GM08714 (cell line): Measurements from ENCODE around the gene BTNL9.
"Not testable (repeated sequence)": the region's sequence is repeated elsewhere in the genome, so short reads cannot be mapped to it uniquely, and the experiment has no call there.

Source experiments
- H3K4me3 ChIP-seq: fragments of 200-500 bp; sonication (Bioruptor generic); 2 replicates; pipeline ENCODE4 v1.5.1; 2014; ENCODE audit warnings: mild to moderate bottlenecking, low read length, inconsistent platforms
- ZNF274 ChIP-seq: IDR thresholded peaks from 2 replicates; pipeline ENCODE4 v1.6.1; 2012; ENCODE audit warnings: mild to moderate bottlenecking, low read depth, low read length

BTNL9 gene

DNA sequence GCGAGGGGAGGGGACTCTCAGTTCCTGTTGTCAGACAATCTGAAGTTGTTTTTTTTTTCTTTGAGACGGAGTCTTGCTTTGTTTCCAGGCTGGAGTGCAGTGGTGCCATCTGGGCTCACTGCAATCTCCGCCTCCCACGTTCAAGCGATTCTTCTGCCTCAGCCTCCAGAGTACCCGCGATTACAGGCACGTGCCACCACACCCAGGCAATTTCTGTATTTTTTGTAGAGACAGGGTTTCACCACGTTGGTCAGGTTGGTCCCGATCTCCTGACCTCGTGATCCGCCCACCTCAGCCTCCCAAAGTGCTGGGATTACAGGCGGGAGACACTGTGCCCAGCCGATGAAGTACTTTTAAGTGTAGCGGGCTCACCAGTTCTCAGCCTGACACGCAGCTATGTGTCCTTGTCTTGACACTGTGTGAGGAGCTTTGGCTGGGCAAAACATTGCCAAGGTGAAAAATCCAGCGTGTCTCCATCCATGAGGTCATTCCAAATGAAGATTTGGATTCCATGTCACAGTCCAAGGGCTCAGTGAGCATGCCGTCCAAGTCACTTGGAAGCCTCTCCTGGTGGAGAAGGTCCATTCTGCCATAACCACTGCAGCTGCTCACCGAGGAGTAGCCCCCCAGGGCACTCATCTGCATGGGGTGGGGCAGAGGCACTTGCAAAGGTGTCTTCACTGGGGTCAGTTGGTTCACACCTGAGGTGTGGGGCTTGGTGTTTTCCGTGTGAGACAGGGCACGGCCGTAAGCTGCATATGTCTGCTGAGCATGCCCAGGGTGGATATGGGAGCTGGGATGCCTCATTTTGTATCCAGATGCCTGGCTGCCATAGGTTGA, 58.9 kb downstream of the BTNL9 start:
- no peak overlapping the region for H3K4me3 ChIP-seq
- no peak for TF ChIP-seq ZNF274

DNA sequence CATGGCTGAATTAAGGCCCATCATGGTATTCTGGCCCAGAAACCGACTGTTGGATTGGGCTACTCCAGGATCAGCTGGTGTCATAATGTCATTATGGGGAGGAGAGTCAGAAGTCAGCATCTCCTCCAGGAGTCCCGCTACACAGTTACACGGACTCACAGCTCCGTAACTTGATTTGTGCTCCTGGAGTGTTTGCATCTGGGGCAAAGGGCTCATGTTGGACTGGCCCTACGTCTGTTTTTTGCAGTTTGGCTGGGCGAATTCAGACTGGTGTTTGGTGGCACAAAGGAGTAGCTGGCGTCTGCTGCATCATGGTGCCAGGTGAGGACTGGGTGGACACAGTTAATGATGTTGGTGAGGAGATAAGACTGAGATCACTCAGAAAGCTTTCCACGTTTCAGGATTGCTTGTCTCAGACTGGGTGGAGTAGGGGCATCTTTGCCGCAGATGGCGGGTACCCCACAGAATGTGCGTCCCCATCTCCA, 59.6 kb downstream of the BTNL9 start:
- no peak overlapping the region for H3K4me3 ChIP-seq
- TF ChIP-seq ZNF274: no peak

DNA sequence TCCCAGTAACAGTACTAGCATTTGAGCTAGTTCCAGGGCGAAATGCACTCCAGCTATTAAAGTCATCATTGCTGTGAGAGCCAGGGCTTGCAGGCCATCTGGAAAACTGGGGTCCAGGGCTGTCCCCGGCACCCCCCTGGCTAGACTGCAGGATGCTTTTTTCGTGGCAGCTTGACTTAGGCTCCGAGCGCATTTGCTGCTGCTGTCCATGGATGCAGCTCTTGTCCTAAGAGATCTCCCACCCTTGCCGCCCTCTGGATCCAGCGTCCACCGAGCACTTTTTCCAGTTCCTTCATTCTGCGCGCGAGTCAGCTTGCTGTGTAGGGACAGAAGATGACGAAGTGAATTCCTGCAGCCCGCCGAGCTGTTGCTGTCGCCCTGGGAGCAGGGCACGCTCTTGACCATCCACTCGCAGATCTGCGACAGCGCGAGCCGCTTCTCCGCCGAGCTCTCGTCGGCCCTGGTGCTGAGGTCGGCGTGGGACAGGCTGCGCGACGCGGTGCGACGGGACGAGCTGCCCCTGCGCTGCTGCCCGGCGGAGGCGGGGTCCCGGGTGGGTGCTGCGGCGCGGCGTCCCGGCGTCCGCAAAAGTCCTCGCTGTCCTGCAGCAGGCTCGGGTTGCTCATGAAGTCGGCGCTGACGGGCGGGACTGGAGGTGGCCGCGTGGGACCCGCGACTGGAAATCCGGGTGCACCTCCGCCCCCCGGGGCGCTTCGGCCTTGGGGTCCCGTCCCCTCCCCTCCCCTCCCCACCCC, 60.2 kb downstream of the BTNL9 start:
- no peak overlapping the region for H3K4me3 ChIP-seq
- TF ChIP-seq ZNF274: no peak

DNA sequence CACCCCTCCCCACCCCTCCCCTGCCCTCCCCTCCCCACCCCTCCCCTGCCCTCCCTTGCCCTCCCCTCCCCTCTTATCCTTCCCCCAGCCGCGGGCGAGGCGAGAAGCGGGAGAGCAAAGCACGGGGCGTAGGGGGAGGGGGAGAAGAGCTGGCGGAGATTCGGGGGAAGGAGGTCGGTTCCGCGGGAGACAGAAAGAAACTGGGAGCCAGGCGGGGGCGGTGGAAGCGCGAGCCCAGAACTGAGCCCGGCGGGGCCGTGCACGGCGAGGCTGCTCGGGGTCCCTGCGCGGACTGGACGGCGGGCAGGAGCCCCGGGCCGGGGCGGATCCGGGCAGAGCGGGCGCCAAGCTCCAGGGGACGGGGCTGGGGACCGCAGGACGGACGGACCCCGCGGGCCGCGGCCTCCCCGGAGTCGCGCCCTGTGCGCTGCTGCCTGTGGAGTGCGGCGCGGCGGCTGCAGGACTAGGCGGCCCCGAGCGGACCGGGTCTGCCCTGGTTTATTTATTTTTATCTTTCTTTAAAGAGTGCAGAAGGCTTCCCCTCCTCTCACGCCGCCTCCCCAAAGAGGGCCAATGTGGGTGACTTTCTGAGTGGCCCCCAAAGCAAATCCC, 61.1 kb downstream of the BTNL9 start:
- H3K4me3 ChIP-seq: not testable (repeated sequence)

DNA sequence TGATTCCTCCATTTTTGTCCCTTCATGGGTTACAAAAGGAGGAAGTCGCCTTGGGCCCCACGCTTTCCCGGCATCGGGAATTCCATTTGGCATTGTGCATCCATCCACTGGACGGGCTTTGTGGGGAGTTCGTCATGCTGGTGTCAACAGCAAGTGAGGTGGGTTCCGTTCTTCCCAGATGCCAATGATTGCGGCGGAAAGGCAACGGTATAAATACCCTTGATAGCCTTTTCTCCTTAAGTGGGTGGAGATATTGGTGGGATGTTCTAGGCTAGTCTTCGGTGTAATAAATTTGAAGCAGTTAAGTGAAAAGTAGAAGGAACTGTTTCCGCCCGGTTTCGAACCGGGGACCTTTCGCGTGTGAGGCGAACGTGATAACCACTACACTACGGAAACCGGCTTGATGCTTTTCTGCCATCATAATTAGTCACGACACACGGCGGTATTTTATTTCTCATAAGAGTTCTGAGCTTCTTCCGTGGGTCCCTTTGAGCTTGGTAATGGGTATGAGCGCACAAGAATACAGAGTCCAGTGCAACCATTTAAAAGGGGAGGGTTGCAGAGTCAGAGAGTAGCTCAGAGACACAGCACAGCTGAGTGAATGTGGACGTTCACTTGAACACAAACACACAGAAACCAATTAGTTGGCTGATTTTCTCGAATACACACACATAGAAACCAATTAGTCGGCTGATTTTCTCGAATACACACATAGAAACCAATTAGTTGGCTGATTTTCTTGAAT, 62.0 kb downstream of the BTNL9 start:
- H3K4me3 ChIP-seq: not testable (repeated sequence)

DNA sequence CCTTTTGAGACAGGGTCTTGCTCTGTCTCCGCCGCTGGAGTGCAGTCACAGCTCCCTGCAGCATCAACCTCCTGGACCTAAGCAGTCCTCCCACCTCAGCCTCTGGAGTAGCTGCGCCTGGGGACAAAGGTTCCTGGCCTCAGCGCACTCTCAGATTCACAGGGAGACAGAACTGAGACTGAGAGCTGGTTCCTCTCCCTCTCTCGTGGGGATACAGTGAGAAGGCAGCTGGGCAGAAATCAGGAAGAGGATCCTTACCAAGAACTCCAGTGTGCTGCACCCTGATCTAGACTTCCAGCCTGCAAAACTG, 64.1 kb downstream of the BTNL9 start:
- H3K4me3 ChIP-seq: not testable (repeated sequence)

DNA sequence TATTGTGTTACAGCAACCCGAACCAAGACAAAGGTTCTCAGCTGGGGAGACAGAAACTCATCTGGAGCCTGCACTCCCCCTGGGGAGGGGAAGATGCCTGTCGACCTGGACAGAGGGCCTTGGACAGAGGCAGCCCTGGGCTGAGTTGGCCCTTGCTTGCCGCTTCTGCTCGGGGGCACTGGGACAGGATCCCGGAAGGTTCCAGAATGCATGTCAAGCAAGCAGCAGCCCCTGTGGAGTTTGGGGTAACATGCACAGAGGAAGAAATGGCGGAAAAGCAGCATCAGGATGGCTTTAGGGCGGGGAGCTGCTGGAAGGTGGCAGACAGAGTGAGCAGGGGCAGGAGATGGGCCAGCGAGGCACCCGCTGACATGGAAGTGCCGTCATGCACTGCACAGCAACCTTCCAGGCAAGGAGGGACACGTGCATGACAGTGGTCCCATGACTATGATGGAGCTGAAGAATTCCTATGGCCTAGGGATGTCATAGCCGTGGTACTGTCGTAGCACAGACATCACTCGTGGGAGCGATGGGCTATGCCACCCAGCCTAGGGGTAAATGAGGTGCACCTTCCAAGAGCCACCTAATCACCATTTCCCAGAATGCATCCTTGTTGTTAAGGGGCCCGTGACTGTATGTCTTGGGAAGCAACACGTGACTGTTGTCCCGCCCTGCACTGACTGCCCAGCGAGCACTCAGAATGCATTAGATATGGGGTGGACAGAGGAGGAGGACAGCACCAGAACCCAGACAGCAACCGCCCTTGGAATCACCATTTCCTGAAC, 64.7 kb downstream of the BTNL9 start:
- not testable (repeated sequence) for H3K4me3 ChIP-seq

DNA sequence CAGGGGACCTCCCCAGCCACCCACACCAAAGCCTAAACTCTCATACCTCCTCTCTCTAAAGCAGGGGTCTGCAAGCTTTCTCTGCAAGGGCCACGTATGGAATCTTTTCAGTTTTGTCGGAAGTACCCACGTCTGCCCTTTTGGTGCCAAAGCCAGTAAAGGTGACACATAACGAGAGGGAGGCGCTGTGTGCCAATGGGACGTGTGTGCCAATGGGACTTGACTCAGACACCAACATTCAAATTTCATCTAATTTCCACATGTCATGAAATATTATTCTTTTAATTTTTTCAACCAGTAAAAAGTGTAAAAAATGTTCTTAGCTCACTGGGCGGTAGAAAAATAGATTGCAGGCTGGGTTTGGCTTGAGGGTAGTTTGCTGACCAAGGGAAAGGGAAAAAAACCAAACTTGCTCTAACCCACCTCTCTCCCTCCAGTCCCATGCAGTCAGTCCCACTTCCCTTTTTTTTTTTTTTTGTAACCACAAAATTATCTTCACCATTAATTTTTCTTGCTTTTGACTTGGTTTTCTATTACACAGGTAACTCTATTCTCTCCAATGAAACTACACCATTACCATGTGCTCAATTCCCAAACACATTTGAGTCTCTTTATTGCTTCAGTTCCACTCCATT, 65.4 kb downstream of the BTNL9 start:
- TF ChIP-seq ZNF274: no peak
- no peak overlapping the region for H3K4me3 ChIP-seq

DNA sequence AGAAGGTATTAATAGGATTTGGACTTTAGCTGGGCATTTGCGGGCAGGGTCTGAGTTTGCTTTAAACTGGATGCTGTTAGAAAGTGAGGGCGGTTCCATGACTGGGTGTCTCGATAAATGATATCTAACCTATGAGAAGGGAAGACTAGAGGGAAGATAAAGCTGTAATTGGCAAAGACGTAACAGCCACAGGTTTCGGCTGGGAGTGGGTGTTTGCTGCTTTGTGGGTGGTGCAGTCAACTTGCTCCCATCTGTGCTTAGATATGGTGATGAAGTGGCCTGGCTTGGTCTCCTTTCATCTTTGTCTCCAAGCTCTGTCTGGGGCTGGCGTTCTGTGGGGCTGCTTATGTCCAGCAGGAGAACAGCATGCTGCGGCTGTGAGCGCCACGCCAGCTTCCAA, 67.6 kb downstream of the BTNL9 start:
- H3K4me3 ChIP-seq: no peak overlapping the region
- TF ChIP-seq ZNF274: no peak

DNA sequence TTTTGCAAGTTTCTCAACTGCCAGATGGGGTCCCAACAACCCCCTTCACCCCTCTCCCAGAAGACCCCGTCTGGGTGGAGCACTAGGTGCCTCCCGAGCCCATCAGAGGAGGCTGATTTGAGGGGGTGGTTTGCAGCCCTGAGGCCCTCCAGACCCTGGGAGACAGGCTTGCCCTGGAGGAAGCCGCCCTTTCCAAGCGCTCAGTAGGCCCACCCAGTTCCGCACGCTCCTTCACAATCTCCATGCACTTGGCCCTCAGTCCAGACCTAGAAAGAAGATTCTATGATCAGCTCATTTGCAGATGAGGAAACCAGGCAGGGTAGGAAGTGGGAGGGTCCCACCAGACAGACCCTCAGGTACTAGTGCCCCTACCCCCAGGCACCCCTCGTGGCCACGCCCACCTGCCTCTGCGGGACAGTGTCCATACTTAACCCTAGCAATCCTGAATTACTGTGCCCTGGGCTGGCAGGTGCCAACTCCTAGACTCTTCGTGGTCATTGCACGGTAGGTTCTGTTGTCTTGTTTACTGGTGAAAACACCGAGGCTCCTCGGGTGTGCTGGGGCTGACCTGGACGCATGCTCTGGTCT, 68.6 kb downstream of the BTNL9 start:
- no peak for TF ChIP-seq ZNF274
- no peak overlapping the region for H3K4me3 ChIP-seq

DNA sequence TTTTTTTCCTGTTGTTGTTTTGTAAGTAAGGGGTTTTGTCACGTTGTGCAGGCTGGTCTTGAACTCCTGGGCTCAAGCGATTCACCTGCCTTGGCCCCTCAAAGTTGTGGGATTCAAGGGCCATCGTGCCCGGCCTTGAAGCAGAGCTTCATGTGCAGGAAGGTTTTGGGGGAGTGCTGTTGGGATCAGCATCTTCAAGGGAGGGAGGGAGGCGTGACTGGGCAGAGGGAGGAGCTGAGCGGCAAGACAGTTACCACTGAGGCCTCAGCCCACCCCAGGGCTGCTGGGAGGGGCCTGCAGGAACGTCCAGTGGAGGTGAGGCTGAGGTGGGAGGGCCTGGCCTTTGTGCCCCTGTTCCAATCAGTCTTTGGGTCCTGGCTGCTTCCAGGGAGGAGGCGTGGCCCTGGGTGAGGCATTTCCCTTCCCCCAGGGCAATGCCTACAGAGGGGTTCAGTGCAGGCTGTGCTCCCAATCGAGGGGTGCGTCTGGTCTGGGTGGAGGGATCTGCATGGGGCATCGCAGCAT, 69.5 kb downstream of the BTNL9 start:
- H3K4me3 ChIP-seq: no peak overlapping the region
- no peak for TF ChIP-seq ZNF274

DNA sequence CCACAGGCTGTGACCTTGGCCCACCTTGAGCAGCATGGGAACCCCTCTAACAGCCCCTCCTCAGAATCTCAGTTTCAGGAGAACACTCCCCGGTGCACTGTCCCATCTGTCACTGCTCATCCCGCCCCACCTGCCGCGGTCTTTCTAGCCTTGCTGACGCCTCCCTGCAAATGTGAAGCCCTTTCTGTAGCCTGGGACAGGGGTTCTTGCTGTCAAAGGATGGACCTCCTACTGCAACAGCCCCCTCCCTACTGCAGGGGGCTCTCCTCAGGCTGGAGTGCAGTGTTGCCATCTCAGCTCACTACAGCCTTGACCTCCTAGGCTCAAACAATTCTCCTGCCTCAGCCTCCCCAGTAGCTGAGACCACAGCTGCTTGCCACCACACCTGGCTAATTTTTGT, 70.9 kb downstream of the BTNL9 start:
- no peak for TF ChIP-seq ZNF274
- H3K4me3 ChIP-seq: no peak overlapping the region
